DND-41 (cell line): ENCODE results near the gene CELF1.

Source experiments
- CTCF ChIP-seq: IDR thresholded peaks from 2 replicates; pipeline ENCODE4 v1.5.1; 2012; ENCODE audit warnings: borderline replicate concordance, low read length, moderate library complexity, mild to moderate bottlenecking; ENCODE audit not compliant: poor library complexity, severe bottlenecking; ENCODE audit errors: extremely low read depth
- EZH2 ChIP-seq: IDR thresholded peaks from 3 replicates; pipeline ENCODE4 v1.6.1; 2012; ENCODE audit warnings: borderline replicate concordance, low read depth, mild to moderate bottlenecking, moderate library complexity, low read length, inconsistent platforms; ENCODE audit not compliant: severe bottlenecking

DNA sequence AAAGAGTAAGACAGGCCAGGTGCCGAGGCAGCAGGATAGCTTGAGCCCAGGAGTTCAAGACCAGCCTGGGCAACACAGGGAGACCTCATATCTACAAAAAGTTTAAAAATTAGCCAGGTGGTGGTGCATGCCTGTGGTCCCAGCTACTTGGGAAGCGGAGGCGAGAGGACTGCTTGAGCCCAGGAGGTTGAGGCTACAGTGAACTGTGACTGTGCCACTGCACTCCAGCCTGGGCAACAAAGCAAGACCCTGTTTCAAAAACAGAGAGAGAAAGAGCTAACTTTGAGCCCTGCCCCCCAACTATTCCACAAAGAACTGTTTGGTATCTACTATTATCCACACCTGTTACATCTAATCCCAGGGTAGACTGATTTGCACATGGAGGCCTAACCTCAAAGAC lies 54.8 kb downstream of the CELF1 start:
- TF ChIP-seq CTCF (no peak), EZH2 (no peak)
